Measurements from ENCODE around the gene SPRR2A.

The SPRR2A gene

GRCh38 chr1:153057375-153057774, at the start of gene SPRR2A:
SPRR2A (minus strand) TSS chr1:153057512; CDS start chr1:153056735, 777 bp downstream.
- TF ChIP-seq MYC (IDR thresholded peaks at IDR 0.05; ENCODE audit: low read depth, low read length) = no peak

GRCh38 chr1:153100245-153100644, 42.9 kb upstream of the SPRR2A start:
- no peak for DNase-seq (ENCODE audit: low read depth)
- TF ChIP-seq CTCF (IDR thresholded peaks at IDR 0.05; ENCODE audit: low read depth, low read length) (no peak), POLR2A (IDR thresholded peaks at IDR 0.05; ENCODE audit: extremely low read depth, insufficient read length) (no peak), MAX (IDR thresholded peaks at IDR 0.05; ENCODE audit: low read depth, low read length) (no peak), MYC (IDR thresholded peaks at IDR 0.05; ENCODE audit: low read depth, low read length) (no peak)

More at GRCh38 chr1:153057375-153057774, at the start of gene SPRR2A:
- no peak within 1 kb of the TSS for H3K4me3 ChIP-seq (ENCODE audit: low read depth, low read length)
- DNase-seq (ENCODE audit: low read depth) = no peak

GRCh38 chr1:153099461-153100045, 42.2 kb upstream of the SPRR2A start:
- H3K4me3 ChIP-seq (ENCODE audit: low read depth, low read length) = no peak overlapping the region
- DNase-seq (ENCODE audit: low read depth) = no peak
- TF ChIP-seq MYC (IDR thresholded peaks at IDR 0.05; ENCODE audit: low read depth, low read length) = no peak
- TF ChIP-seq POLR2A (IDR thresholded peaks at IDR 0.05; ENCODE audit: extremely low read depth, insufficient read length) = no peak
- TF ChIP-seq MAX (IDR thresholded peaks at IDR 0.05; ENCODE audit: low read depth, low read length) = no peak
- no peak for TF ChIP-seq CTCF (IDR thresholded peaks at IDR 0.05; ENCODE audit: low read depth, low read length)

More at GRCh38 chr1:153100245-153100644, 42.9 kb upstream of the SPRR2A start:
- H3K4me3 ChIP-seq (ENCODE audit: low read depth, low read length) = no peak overlapping the region

GRCh38 chr1:153095764-153096163, 38.5 kb upstream of the SPRR2A start:
- TF ChIP-seq POLR2A (IDR thresholded peaks at IDR 0.05; ENCODE audit: extremely low read depth, insufficient read length) (no peak), MAX (IDR thresholded peaks at IDR 0.05; ENCODE audit: low read depth, low read length) (no peak), CTCF (IDR thresholded peaks at IDR 0.05; ENCODE audit: low read depth, low read length) (no peak), MYC (IDR thresholded peaks at IDR 0.05; ENCODE audit: low read depth, low read length) (no peak)
- DNase-seq (ENCODE audit: low read depth) = no peak
- no peak overlapping the region for H3K4me3 ChIP-seq (ENCODE audit: low read depth, low read length)

GRCh38 chr1:153094426-153094825, 37.1 kb upstream of the SPRR2A start, which contains the start of gene SPRR2E:
SPRR2E (minus strand) TSS chr1:153094526; CDS start chr1:153093751, 775 bp downstream.
- TF ChIP-seq MAX (IDR thresholded peaks at IDR 0.05; ENCODE audit: low read depth, low read length) (no peak), POLR2A (IDR thresholded peaks at IDR 0.05; ENCODE audit: extremely low read depth, insufficient read length) (no peak), CTCF (IDR thresholded peaks at IDR 0.05; ENCODE audit: low read depth, low read length) (no peak), MYC (IDR thresholded peaks at IDR 0.05; ENCODE audit: low read depth, low read length) (no peak)
- H3K4me3 ChIP-seq (ENCODE audit: low read depth, low read length) = no peak within 1 kb of the TSS
- no peak for DNase-seq (ENCODE audit: low read depth)

- no peak for DNase-seq (ENCODE audit: low read depth)
- TF ChIP-seq MYC (IDR thresholded peaks at IDR 0.05; ENCODE audit: low read depth, low read length) (no peak), CTCF (IDR thresholded peaks at IDR 0.05; ENCODE audit: low read depth, low read length) (no peak), MAX (IDR thresholded peaks at IDR 0.05; ENCODE audit: low read depth, low read length) (no peak), POLR2A (IDR thresholded peaks at IDR 0.05; ENCODE audit: extremely low read depth, insufficient read length) (no peak)
- no peak overlapping the region for H3K4me3 ChIP-seq (ENCODE audit: low read depth, low read length)
Observed at GRCh38 chr1:153087652-153088051, 30.3 kb upstream of the SPRR2A start.

Measured in NB4 (cell line).